ENCODE data around the gene EPHB2. TPM values are rescaled to one million over a fixed set of nuclear protein-coding genes. Genes with fewer than 3 reads are reported as not detected.

Gene EPHB2
- total and polyA plus RNA-seq, 2 donors (not counting 1 experiment from before 2014, with no cell fraction given), result 0.07 to 0.39 TPM

- no peak overlapping the region for H3K4me3 Mint-ChIP-seq
- WGBS (ENCODE audit: insufficient coverage), result 92% methylated on average over 4 of the region's 8 CpGs
- TF ChIP-seq CTCF (IDR thresholded peaks at IDR 0.05) (no peak), EZH2 (IDR thresholded peaks at IDR 0.05; ENCODE audit: borderline replicate concordance, insufficient read depth, low read depth, low read length, poor library complexity, severe bottlenecking) (no peak)
- Histone ChIP-seq H3K27ac (ENCODE audit: low read length in 2 of 2) (no peak overlapping the region), H3K9me3 (ENCODE audit: control extremely low read depth in 1 of 3, control insufficient read depth in 2 of 3, insufficient read depth in 1 of 3, low read length in 2 of 3) (no peaks in the 10 kb centered on the region), H4K20me1 (ENCODE audit: control insufficient read depth, insufficient read depth, low read length, poor library complexity, severe bottlenecking) (no peaks in the 10 kb centered on the region), H2AFZ (ENCODE audit: insufficient read depth, low read depth, low read length, poor library complexity, severe bottlenecking) (no peak overlapping the region), H3K4me2 (replicated peaks; ENCODE audit: low read depth, low read length, poor library complexity, severe bottlenecking) (no peak overlapping the region), H3K79me2 (ENCODE audit: control insufficient read depth, insufficient read depth, low read length) (no peaks in the 10 kb centered on the region), H3K4me1 (ENCODE audit: control insufficient read depth in 2 of 2, insufficient read depth in 2 of 2, low read length in 2 of 2) (no peaks in the 10 kb centered on the region), H3K27me3 (replicated peaks in 1 of 4; ENCODE audit: control extremely low read depth in 1 of 4, control insufficient read depth in 3 of 4, insufficient read depth in 4 of 4, low read length in 3 of 4) (peaks cover 0 to 2% (median under 1%) of the 10 kb centered on the region in 4 experiments), H3K9ac (ENCODE audit: low read length) (no peak overlapping the region), H3K36me3 (replicated peaks in 1 of 2; ENCODE audit: control extremely low read depth in 1 of 2, control insufficient read depth in 1 of 2, extremely low read depth in 1 of 2, insufficient read depth in 2 of 2, low read length in 1 of 2) (no peaks in the 10 kb centered on the region), H3K4me3 (ENCODE audit: control extremely low read depth in 1 of 5, extremely low read depth in 1 of 5, insufficient read depth in 1 of 5, low read depth in 2 of 5, low read length in 4 of 5) (no peak overlapping the region)
- intact Hi-C loops (cut with micrococcal nuclease), result no loop called here
- no peak for ATAC-seq (ENCODE audit: low read depth)
- no peak overlapping the region for H3K27ac Mint-ChIP-seq
- H3K27me3 Mint-ChIP-seq, result peaks cover 15% of the 10 kb centered on the region
- no peaks in the 10 kb centered on the region for H3K4me1 Mint-ChIP-seq
- ChIA-PET POLR2A (no interaction called here), CTCF (no interaction called here)
- no peak for DNase-seq
- H3K9me3 Mint-ChIP-seq (ENCODE audit: insufficient read depth), result no peaks in the 10 kb centered on the region
These were observed 204.1 kb downstream of the EPHB2 start for GRCh38 chr1:22914633-22915217.

GRCh38 chr1:22915231-22915630 is 204.6 kb downstream of the EPHB2 start:
- Mint-ChIP-seq H3K9me3 (ENCODE audit: insufficient read depth) (no peaks in the 10 kb centered on the region), H3K27me3 (peaks cover 15% of the 10 kb centered on the region), H3K4me1 (no peaks in the 10 kb centered on the region), H3K4me3 (no peak overlapping the region), H3K27ac (no peak overlapping the region)
- Histone ChIP-seq H4K20me1 (ENCODE audit: control insufficient read depth, insufficient read depth, low read length, poor library complexity, severe bottlenecking) (no peaks in the 10 kb centered on the region), H3K9me3 (ENCODE audit: control extremely low read depth in 1 of 3, control insufficient read depth in 2 of 3, insufficient read depth in 1 of 3, low read length in 2 of 3) (no peaks in the 10 kb centered on the region), H3K4me3 (ENCODE audit: control extremely low read depth in 1 of 5, extremely low read depth in 1 of 5, insufficient read depth in 1 of 5, low read depth in 2 of 5, low read length in 4 of 5) (no peak overlapping the region), H3K79me2 (ENCODE audit: control insufficient read depth, insufficient read depth, low read length) (no peaks in the 10 kb centered on the region), H2AFZ (ENCODE audit: insufficient read depth, low read depth, low read length, poor library complexity, severe bottlenecking) (no peak overlapping the region), H3K27ac (ENCODE audit: low read length in 2 of 2) (no peak overlapping the region), H3K27me3 (replicated peaks in 1 of 4; ENCODE audit: control extremely low read depth in 1 of 4, control insufficient read depth in 3 of 4, insufficient read depth in 4 of 4, low read length in 3 of 4) (peaks cover 0 to 2% (median under 1%) of the 10 kb centered on the region in 4 experiments), H3K9ac (ENCODE audit: low read length) (no peak overlapping the region), H3K4me1 (ENCODE audit: control insufficient read depth in 2 of 2, insufficient read depth in 2 of 2, low read length in 2 of 2) (no peaks in the 10 kb centered on the region), H3K36me3 (replicated peaks in 1 of 2; ENCODE audit: control extremely low read depth in 1 of 2, control insufficient read depth in 1 of 2, extremely low read depth in 1 of 2, insufficient read depth in 2 of 2, low read length in 1 of 2) (no peaks in the 10 kb centered on the region), H3K4me2 (replicated peaks; ENCODE audit: low read depth, low read length, poor library complexity, severe bottlenecking) (no peak overlapping the region)
- no peak for TF ChIP-seq EZH2 (IDR thresholded peaks at IDR 0.05; ENCODE audit: borderline replicate concordance, insufficient read depth, low read depth, low read length, poor library complexity, severe bottlenecking)
- TF ChIP-seq CTCF (IDR thresholded peaks at IDR 0.05), result no peak
- intact Hi-C loops (cut with micrococcal nuclease), result no loop called here
- DNase-seq (no peak), ATAC-seq (ENCODE audit: low read depth) (no peak)
- ChIA-PET CTCF (no interaction called here), POLR2A (no interaction called here)
- WGBS (ENCODE audit: insufficient coverage), result 79% methylated on average over 6 of the region's 7 CpGs

Data from B cell (primary cell).